Measurements from ENCODE around the gene LENEP. TPM values are rescaled to one million over a fixed set of nuclear protein-coding genes. Genes with fewer than 3 reads are reported as not detected.

The LENEP gene
- polyA plus RNA-seq, 2 of the 4 experiments (the other 2 are of a cell fraction) = not detected

DNA sequence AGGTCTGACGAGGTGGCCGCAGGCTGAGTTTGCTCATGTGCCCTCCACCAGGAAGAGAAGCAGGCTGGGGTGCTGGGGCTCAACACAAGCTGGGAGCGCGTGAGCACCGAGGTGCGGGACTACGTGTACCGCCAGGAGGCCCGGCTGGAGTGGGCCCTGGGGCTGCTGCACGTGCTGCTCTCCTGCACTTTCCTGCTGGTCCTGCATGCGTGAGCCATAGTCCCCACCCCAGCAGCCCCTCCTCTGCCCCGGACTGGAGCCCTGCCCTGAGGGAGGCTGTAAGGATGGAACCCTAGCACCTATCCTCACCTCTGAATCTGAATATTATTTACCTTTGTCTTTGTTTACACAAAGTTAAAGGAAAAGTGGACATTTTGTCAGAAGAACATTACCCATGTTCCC lies 49.9 kb downstream of the LENEP start (continued):
- TF ChIP-seq KDM5A (IDR thresholded peaks at IDR 0.05) = no peak
- TF ChIP-seq RCOR1 (IDR thresholded peaks at IDR 0.05; ENCODE audit: low read depth, low read length) = no peak
- TF ChIP-seq MAZ (IDR thresholded peaks at IDR 0.05; ENCODE audit: borderline replicate concordance, low read depth, low read length) = no peak
- no peak for TF ChIP-seq HMGXB4 (CRISPR knock-in tag; IDR thresholded peaks at IDR 0.05; ENCODE audit: borderline replicate concordance)
- no peak for TF ChIP-seq TP53 (CRISPR knock-in tag; IDR thresholded peaks at IDR 0.05)

DNA sequence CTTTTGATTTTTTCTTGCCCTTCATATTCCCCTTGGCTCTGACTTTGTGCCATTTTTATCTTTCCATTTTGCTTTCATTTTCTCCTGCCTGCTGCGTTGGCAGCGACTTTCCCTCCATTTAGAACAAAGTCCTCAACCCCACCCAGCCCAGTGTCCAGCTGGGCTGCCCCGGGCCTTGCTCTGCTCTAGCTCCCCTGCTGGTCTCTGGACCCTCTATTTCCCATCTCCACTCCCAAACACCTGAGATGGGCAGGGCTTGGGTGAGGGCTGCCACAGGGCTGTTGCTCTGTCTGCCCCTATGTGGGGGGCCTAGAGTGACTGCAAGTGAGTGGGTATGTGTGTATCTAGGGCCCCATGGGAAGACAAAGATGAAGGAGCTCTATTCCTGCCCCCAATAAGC lies 50.4 kb downstream of the LENEP start:
- WGBS (ENCODE audit: missing lambda C conversion rate) = 76% methylated on average over 3 of the region's 3 CpGs
- ChIA-PET CTCF (interaction anchor here (0.5 to 5.9 kb wide), 7 partner anchors 42 to 441 kb away, joined by 3 to 36 read pairs (median 5); no protein-coding TSS in a partner anchor), POLR2A (interaction anchor here (0.7 kb wide), 1 partner anchor 79 kb away, joined by 6 read pairs; no protein-coding TSS in a partner anchor)
- ATAC-seq (no peak), FAIRE-seq (no peak), DNase-seq (ENCODE audit: low read depth in 1 of 2, low spot score in 1 of 2) (no peak)
- Histone ChIP-seq H3K9me3 (no peaks in the 10 kb centered on the region), H3K4me1 (peaks cover 37% of the 10 kb centered on the region), H3K4me3 (no peak overlapping the region), H3K4me2 (no peak overlapping the region; the same call in 2 of the 3 replicates), H3K27ac (peak overlapping the region; percentile 19 to 69; a peak in 3 of 6 replicates)
- TF ChIP-seq HEYL (CRISPR knock-in tag; IDR thresholded peaks at IDR 0.05) = no peak
- no peak for TF ChIP-seq MAZ (IDR thresholded peaks at IDR 0.05; ENCODE audit: borderline replicate concordance, low read depth, low read length)
- TF ChIP-seq, protein P1, sequence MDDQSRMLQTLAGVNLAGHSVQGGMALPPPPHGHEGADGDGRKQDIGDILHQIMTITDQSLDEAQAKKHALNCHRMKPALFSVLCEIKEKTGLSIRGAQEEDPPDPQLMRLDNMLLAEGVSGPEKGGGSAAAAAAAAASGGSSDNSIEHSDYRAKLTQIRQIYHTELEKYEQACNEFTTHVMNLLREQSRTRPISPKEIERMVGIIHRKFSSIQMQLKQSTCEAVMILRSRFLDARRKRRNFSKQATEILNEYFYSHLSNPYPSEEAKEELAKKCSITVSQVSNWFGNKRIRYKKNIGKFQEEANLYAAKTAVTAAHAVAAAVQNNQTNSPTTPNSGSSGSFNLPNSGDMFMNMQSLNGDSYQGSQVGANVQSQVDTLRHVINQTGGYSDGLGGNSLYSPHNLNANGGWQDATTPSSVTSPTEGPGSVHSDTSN (IDR thresholded peaks at IDR 0.05) = no peak
- TF ChIP-seq RARB (CRISPR knock-in tag; IDR thresholded peaks at IDR 0.05) = no peak
- no peak for TF ChIP-seq HDAC2 (IDR thresholded peaks at IDR 0.05)
- no peak for TF ChIP-seq ELK1 (IDR thresholded peaks at IDR 0.05; ENCODE audit: low read depth, low read length)
- no peak for TF ChIP-seq HOXB13 (CRISPR knock-in tag; IDR thresholded peaks at IDR 0.05; ENCODE audit: low read depth)
- no peak for TF ChIP-seq ZC3H11A (IDR thresholded peaks at IDR 0.05)
- TF ChIP-seq RAD21 (conservative IDR thresholded peaks at IDR 0.05 in 1 of 2, IDR thresholded peaks at IDR 0.05 in 1 of 2) = no peak
- TF ChIP-seq EP300 (IDR thresholded peaks at IDR 0.05) = no peak
- no peak for TF ChIP-seq NFE2L2 (conservative IDR thresholded peaks at IDR 0.05; ENCODE audit: low read length)
- TF ChIP-seq CTCF (IDR thresholded peaks at IDR 0.05) = no peak
- no peak for TF ChIP-seq SMC3 (IDR thresholded peaks at IDR 0.05)
- no peak for TF ChIP-seq E2F6 (IDR thresholded peaks at IDR 0.05; ENCODE audit: borderline replicate concordance, low read depth)
- TF ChIP-seq KDM1A (IDR thresholded peaks at IDR 0.05; ENCODE audit: low read depth) = no peak

Small RNA genes lying within 50 kb of the gene (small RNA-seq; reads per million reads assigned to genes)
- 0 reads per million in 6 experiments for gene MIR4258
- gene RF00017 = 0 reads per million in 6 experiments

Other genes starting within 250 kb of the LENEP start
- gene KCNN3, start 123.3 kb upstream of the LENEP start, polyA plus RNA-seq (2011; rRNA removed) = 0.03 and 0.08 TPM in 2 replicates
- 0.01 to 0.04 TPM in 2 of 3 replicates, not detected in the other for gene KCNN3, start 123.3 kb upstream of the LENEP start, polyA plus RNA-seq (2017; fragmentation: RNase III; extraction: RNeasy Plus Mini Kit Qiagen cat#74134 plus additional on column Dnase treatment)
- gene PMVK, start 56.9 kb upstream of the LENEP start, polyA plus RNA-seq (2011; rRNA removed) = 31.4 and 35.7 TPM in 2 replicates
- gene PMVK, start 56.9 kb upstream of the LENEP start, polyA plus RNA-seq (2017; fragmentation: RNase III; extraction: RNeasy Plus Mini Kit Qiagen cat#74134 plus additional on column Dnase treatment) = 52.0 to 57.3 TPM (median 53.0 TPM) in 3 replicates
- gene PBXIP1, start 37.5 kb upstream of the LENEP start, polyA plus RNA-seq (2011; rRNA removed) = 15.0 and 16.8 TPM in 2 replicates
- 13.9 to 22.4 TPM (median 20.8 TPM) in 3 replicates for gene PBXIP1, start 37.5 kb upstream of the LENEP start, polyA plus RNA-seq (2017; fragmentation: RNase III; extraction: RNeasy Plus Mini Kit Qiagen cat#74134 plus additional on column Dnase treatment)
- gene PYGO2, start 31.8 kb upstream of the LENEP start, polyA plus RNA-seq (2011; rRNA removed) = 24.6 and 25.8 TPM in 2 replicates
- 15.7 to 18.9 TPM (median 18.3 TPM) in 3 replicates for gene PYGO2, start 31.8 kb upstream of the LENEP start, polyA plus RNA-seq (2017; fragmentation: RNase III; extraction: RNeasy Plus Mini Kit Qiagen cat#74134 plus additional on column Dnase treatment)
- 174 and 203 TPM in 2 replicates for gene SHC1, start 22.8 kb upstream of the LENEP start, polyA plus RNA-seq (2011; rRNA removed)
- 117 to 124 TPM (median 118 TPM) in 3 replicates for gene SHC1, start 22.8 kb upstream of the LENEP start, polyA plus RNA-seq (2017; fragmentation: RNase III; extraction: RNeasy Plus Mini Kit Qiagen cat#74134 plus additional on column Dnase treatment)
- gene CKS1B, start 18.9 kb upstream of the LENEP start, polyA plus RNA-seq (2011; rRNA removed) = 725 and 787 TPM in 2 replicates
- 345 to 366 TPM (median 356 TPM) in 3 replicates for gene CKS1B, start 18.9 kb upstream of the LENEP start, polyA plus RNA-seq (2017; fragmentation: RNase III; extraction: RNeasy Plus Mini Kit Qiagen cat#74134 plus additional on column Dnase treatment)
- gene FLAD1, start 10.2 kb upstream of the LENEP start, polyA plus RNA-seq (2011; rRNA removed) = 43.5 and 57.1 TPM in 2 replicates
- gene FLAD1, start 10.2 kb upstream of the LENEP start, polyA plus RNA-seq (2017; fragmentation: RNase III; extraction: RNeasy Plus Mini Kit Qiagen cat#74134 plus additional on column Dnase treatment) = 34.1 to 38.2 TPM (median 36.0 TPM) in 3 replicates
- 20.5 and 20.8 TPM in 2 replicates for gene ZBTB7B, start 9.2 kb downstream of the LENEP start, polyA plus RNA-seq (2011; rRNA removed)
- gene ZBTB7B, start 9.2 kb downstream of the LENEP start, polyA plus RNA-seq (2017; fragmentation: RNase III; extraction: RNeasy Plus Mini Kit Qiagen cat#74134 plus additional on column Dnase treatment) = 24.7 to 30.7 TPM (median 29.0 TPM) in 3 replicates
- 1.0 and 1.5 TPM in 2 replicates for gene DCST2, start 40.2 kb downstream of the LENEP start, polyA plus RNA-seq (2011; rRNA removed)
- 0.23 to 0.46 TPM (median 0.43 TPM) in 3 replicates for gene DCST2, start 40.2 kb downstream of the LENEP start, polyA plus RNA-seq (2017; fragmentation: RNase III; extraction: RNeasy Plus Mini Kit Qiagen cat#74134 plus additional on column Dnase treatment)
- 0.06 TPM in 1 of 2 replicates, not detected in the other for gene DCST1, start 40.2 kb downstream of the LENEP start, polyA plus RNA-seq (2011; rRNA removed)
- not detected in 3 replicates for gene DCST1, start 40.2 kb downstream of the LENEP start, polyA plus RNA-seq (2017; fragmentation: RNase III; extraction: RNeasy Plus Mini Kit Qiagen cat#74134 plus additional on column Dnase treatment)
- gene ADAM15, start 57.7 kb downstream of the LENEP start, polyA plus RNA-seq (2011; rRNA removed) = 25.6 and 33.6 TPM in 2 replicates
- 33.0 to 35.2 TPM (median 34.2 TPM) in 3 replicates for gene ADAM15, start 57.7 kb downstream of the LENEP start, polyA plus RNA-seq (2017; fragmentation: RNase III; extraction: RNeasy Plus Mini Kit Qiagen cat#74134 plus additional on column Dnase treatment)
- gene EFNA4, start 70.2 kb downstream of the LENEP start, polyA plus RNA-seq (2011; rRNA removed) = 3.1 and 4.9 TPM in 2 replicates
- 6.1 to 8.7 TPM (median 7.5 TPM) in 3 replicates for gene EFNA4, start 70.2 kb downstream of the LENEP start, polyA plus RNA-seq (2017; fragmentation: RNase III; extraction: RNeasy Plus Mini Kit Qiagen cat#74134 plus additional on column Dnase treatment)
- gene EFNA3, start 85.3 kb downstream of the LENEP start, polyA plus RNA-seq (2011; rRNA removed) = 1.9 and 2.6 TPM in 2 replicates
- 2.0 to 3.2 TPM (median 2.7 TPM) in 3 replicates for gene EFNA3, start 85.3 kb downstream of the LENEP start, polyA plus RNA-seq (2017; fragmentation: RNase III; extraction: RNeasy Plus Mini Kit Qiagen cat#74134 plus additional on column Dnase treatment)
- 38.9 and 64.6 TPM in 2 replicates for gene EFNA1, start 134.3 kb downstream of the LENEP start, polyA plus RNA-seq (2011; rRNA removed)
- gene EFNA1, start 134.3 kb downstream of the LENEP start, polyA plus RNA-seq (2017; fragmentation: RNase III; extraction: RNeasy Plus Mini Kit Qiagen cat#74134 plus additional on column Dnase treatment) = 19.1 to 25.4 TPM (median 25.1 TPM) in 3 replicates
- gene SLC50A1, start 142.3 kb downstream of the LENEP start, polyA plus RNA-seq (2011; rRNA removed) = 39.3 and 39.4 TPM in 2 replicates
- gene SLC50A1, start 142.3 kb downstream of the LENEP start, polyA plus RNA-seq (2017; fragmentation: RNase III; extraction: RNeasy Plus Mini Kit Qiagen cat#74134 plus additional on column Dnase treatment) = 28.2 to 30.7 TPM (median 28.9 TPM) in 3 replicates
- gene DPM3, start 146.9 kb downstream of the LENEP start, polyA plus RNA-seq (2011; rRNA removed) = 22.8 and 33.7 TPM in 2 replicates
- 67.5 to 83.0 TPM (median 80.3 TPM) in 3 replicates for gene DPM3, start 146.9 kb downstream of the LENEP start, polyA plus RNA-seq (2017; fragmentation: RNase III; extraction: RNeasy Plus Mini Kit Qiagen cat#74134 plus additional on column Dnase treatment)
- gene KRTCAP2, start 179.7 kb downstream of the LENEP start, polyA plus RNA-seq (2011; rRNA removed) = 154 and 227 TPM in 2 replicates
- 216 to 218 TPM (median 217 TPM) in 3 replicates for gene KRTCAP2, start 179.7 kb downstream of the LENEP start, polyA plus RNA-seq (2017; fragmentation: RNase III; extraction: RNeasy Plus Mini Kit Qiagen cat#74134 plus additional on column Dnase treatment)
- 1.1 and 1.5 TPM in 2 replicates for gene TRIM46, start 180.3 kb downstream of the LENEP start, polyA plus RNA-seq (2011; rRNA removed)
- 1.7 to 2.8 TPM (median 2.7 TPM) in 3 replicates for gene TRIM46, start 180.3 kb downstream of the LENEP start, polyA plus RNA-seq (2017; fragmentation: RNase III; extraction: RNeasy Plus Mini Kit Qiagen cat#74134 plus additional on column Dnase treatment)
- gene THBS3, start 214.3 kb downstream of the LENEP start, polyA plus RNA-seq (2011; rRNA removed) = 13.8 and 16.2 TPM in 2 replicates
- gene THBS3, start 214.3 kb downstream of the LENEP start, polyA plus RNA-seq (2017; fragmentation: RNase III; extraction: RNeasy Plus Mini Kit Qiagen cat#74134 plus additional on column Dnase treatment) = 8.9 to 14.2 TPM (median 12.1 TPM) in 3 replicates
- gene MTX1, start 215.1 kb downstream of the LENEP start, polyA plus RNA-seq (2011; rRNA removed) = 53.4 and 73.9 TPM in 2 replicates
- 64.5 to 67.2 TPM (median 67.1 TPM) in 3 replicates for gene MTX1, start 215.1 kb downstream of the LENEP start, polyA plus RNA-seq (2017; fragmentation: RNase III; extraction: RNeasy Plus Mini Kit Qiagen cat#74134 plus additional on column Dnase treatment)

All from A549 (cell line).